Measurements from ENCODE around the gene DACT1.

DACT1 gene

DNA sequence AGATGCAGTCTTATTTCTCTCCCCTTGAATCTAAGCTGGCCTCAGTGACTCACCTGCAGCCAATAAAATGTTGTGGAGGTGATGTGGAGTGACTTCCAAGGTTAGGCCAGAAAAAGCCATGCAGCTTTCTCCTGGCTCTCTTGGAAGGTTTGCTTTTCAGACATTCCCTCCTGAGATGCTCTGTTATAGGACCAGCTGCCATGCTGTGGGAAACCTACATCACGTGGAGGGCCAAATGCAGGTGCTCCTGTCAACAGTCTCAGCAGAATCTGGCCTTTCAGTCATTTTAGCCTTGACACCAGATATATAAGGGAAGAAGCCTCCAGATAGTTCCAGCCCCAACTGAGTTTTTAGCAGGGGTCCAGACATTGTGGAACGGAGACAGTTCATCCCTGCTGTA lies 38.1 kb upstream of the DACT1 start:
- Histone ChIP-seq H3K9me3 (replicated peaks; ENCODE audit: insufficient read depth, low read length) (no peaks in the 10 kb centered on the region), H3K27ac (ENCODE audit: low read length) (no peak overlapping the region), H3K36me3 (replicated peaks; ENCODE audit: insufficient read depth, low read length) (no peaks in the 10 kb centered on the region), H2AFZ (ENCODE audit: low read length) (no peak overlapping the region), H3K27me3 (replicated peaks; ENCODE audit: insufficient read depth, low read length) (no peaks in the 10 kb centered on the region), H3K4me3 (ENCODE audit: low read length) (no peak overlapping the region), H3K79me2 (ENCODE audit: low read length) (no peaks in the 10 kb centered on the region), H3K4me2 (ENCODE audit: low read depth, low read length) (no peak overlapping the region), H3K9ac (ENCODE audit: low read length) (no peak overlapping the region), H4K20me1 (ENCODE audit: insufficient read depth, low read length) (no peaks in the 10 kb centered on the region), H3K4me1 (ENCODE audit: low read length) (no peaks in the 10 kb centered on the region), H3K9me2 (replicated peaks; ENCODE audit: insufficient read depth, low read length) (no peaks in the 10 kb centered on the region), H3F3A (ENCODE audit: insufficient read depth, low read length) (no peaks in the 10 kb centered on the region)
- no peak for DNase-seq
- no peak for TF ChIP-seq EZH2 (optimal IDR thresholded peaks at IDR 0.05; ENCODE audit: low read depth, low read length)

DNA sequence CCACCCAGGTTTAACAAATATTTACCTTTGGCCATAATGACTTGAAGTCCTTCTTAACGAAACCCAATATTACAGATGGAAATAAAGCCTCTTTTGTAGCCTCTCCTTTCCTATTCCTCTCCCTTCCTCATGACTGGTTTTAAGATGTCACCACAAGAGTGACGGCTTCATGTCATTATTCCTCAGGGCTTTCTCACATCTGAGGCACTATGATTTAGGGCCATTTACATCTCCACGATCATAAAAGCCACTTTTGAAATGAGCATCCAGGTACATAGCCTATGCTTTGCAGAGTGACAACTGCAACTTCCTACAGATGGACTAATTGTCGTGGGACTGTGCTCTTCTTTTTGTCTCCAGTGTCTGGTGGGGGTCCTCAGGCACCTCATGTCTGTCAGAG lies 32.3 kb upstream of the DACT1 start:
- H3K27me3 ChIP-seq (replicated peaks; ENCODE audit: insufficient read depth, low read length): no peaks in the 10 kb centered on the region
- no peaks in the 10 kb centered on the region for H3F3A ChIP-seq (ENCODE audit: insufficient read depth, low read length)
- no peak overlapping the region for H3K9ac ChIP-seq (ENCODE audit: low read length)
- no peaks in the 10 kb centered on the region for H3K4me1 ChIP-seq (ENCODE audit: low read length)
- no peaks in the 10 kb centered on the region for H4K20me1 ChIP-seq (ENCODE audit: insufficient read depth, low read length)
- TF ChIP-seq CTCF (IDR thresholded peaks at IDR 0.05; ENCODE audit: low read length): no peak
- no peak for TF ChIP-seq EZH2phosphoT487 (IDR thresholded peaks at IDR 0.05; ENCODE audit: low read length)
- no peak for TF ChIP-seq EZH2 (optimal IDR thresholded peaks at IDR 0.05; ENCODE audit: low read depth, low read length)
- no peak overlapping the region for H2AFZ ChIP-seq (ENCODE audit: low read length)
- no peak for DNase-seq
- H3K4me2 ChIP-seq (ENCODE audit: low read depth, low read length): no peak overlapping the region
- no peak overlapping the region for H3K4me3 ChIP-seq (ENCODE audit: low read length)
- no peak overlapping the region for H3K27ac ChIP-seq (ENCODE audit: low read length)
- H3K9me3 ChIP-seq (replicated peaks; ENCODE audit: insufficient read depth, low read length): no peaks in the 10 kb centered on the region
- no peaks in the 10 kb centered on the region for H3K36me3 ChIP-seq (replicated peaks; ENCODE audit: insufficient read depth, low read length)
- H3K79me2 ChIP-seq (ENCODE audit: low read length): no peaks in the 10 kb centered on the region
- H3K9me2 ChIP-seq (replicated peaks; ENCODE audit: insufficient read depth, low read length): no peaks in the 10 kb centered on the region

DNA sequence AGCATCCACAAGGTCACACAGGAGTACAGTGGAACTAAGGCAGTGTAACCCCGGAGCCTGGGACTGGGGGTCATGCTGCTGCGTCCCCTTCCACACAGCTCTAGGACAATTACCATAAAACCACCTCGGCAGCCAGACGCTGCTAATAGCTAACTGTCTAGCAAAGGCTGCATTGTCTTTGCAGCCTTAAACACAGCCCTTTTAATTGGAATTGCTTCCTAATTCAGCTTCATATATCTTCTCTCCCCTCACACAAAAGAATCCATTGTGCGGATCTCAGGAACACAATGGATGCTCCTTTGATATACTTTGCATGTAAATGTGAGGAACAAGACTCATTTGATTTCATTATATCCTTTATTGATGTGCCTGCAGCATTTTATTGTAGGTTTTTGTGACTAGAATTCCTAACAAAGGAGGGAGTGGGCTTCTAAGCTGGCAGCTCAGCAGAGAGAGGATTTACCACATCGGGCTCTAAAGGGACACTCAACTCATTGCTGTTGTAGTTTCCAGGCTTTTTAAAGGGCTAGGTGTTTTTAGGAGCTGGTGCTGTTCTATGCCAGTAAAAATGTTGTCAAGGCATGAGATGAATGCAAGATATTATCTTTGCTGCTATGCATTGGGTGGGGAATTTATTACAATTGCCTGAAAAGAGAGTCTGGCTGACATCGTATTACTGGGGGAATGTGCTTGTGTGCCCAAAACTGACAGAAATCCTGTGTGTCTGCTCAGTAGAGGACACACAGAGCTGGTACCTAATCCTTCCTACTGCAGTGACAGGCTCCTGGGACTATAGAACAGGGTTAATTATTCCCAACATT lies 30.4 kb upstream of the DACT1 start:
- Histone ChIP-seq H4K20me1 (ENCODE audit: insufficient read depth, low read length) (no peaks in the 10 kb centered on the region), H3K9me2 (replicated peaks; ENCODE audit: insufficient read depth, low read length) (no peaks in the 10 kb centered on the region), H3K79me2 (ENCODE audit: low read length) (no peaks in the 10 kb centered on the region), H3K36me3 (replicated peaks; ENCODE audit: insufficient read depth, low read length) (no peaks in the 10 kb centered on the region), H3K9ac (ENCODE audit: low read length) (no peak overlapping the region), H3K4me3 (ENCODE audit: low read length) (no peak overlapping the region), H3K27me3 (replicated peaks; ENCODE audit: insufficient read depth, low read length) (no peaks in the 10 kb centered on the region), H3K9me3 (replicated peaks; ENCODE audit: insufficient read depth, low read length) (no peaks in the 10 kb centered on the region), H3K27ac (ENCODE audit: low read length) (no peak overlapping the region), H2AFZ (ENCODE audit: low read length) (no peak overlapping the region), H3K4me2 (ENCODE audit: low read depth, low read length) (no peak overlapping the region), H3F3A (ENCODE audit: insufficient read depth, low read length) (no peaks in the 10 kb centered on the region), H3K4me1 (ENCODE audit: low read length) (no peaks in the 10 kb centered on the region)
- no peak for DNase-seq
- TF ChIP-seq CTCF (IDR thresholded peaks at IDR 0.05; ENCODE audit: low read length) (no peak), EZH2phosphoT487 (IDR thresholded peaks at IDR 0.05; ENCODE audit: low read length) (no peak), EZH2 (optimal IDR thresholded peaks at IDR 0.05; ENCODE audit: low read depth, low read length) (no peak)

- Histone ChIP-seq H3K36me3 (replicated peaks; ENCODE audit: insufficient read depth, low read length) (no peaks in the 10 kb centered on the region), H3K4me2 (ENCODE audit: low read depth, low read length) (no peak overlapping the region), H3K9ac (ENCODE audit: low read length) (no peak overlapping the region), H3K4me1 (ENCODE audit: low read length) (no peaks in the 10 kb centered on the region), H3K4me3 (ENCODE audit: low read length) (no peak overlapping the region), H3F3A (ENCODE audit: insufficient read depth, low read length) (no peaks in the 10 kb centered on the region), H3K9me2 (replicated peaks; ENCODE audit: insufficient read depth, low read length) (no peaks in the 10 kb centered on the region), H3K27me3 (replicated peaks; ENCODE audit: insufficient read depth, low read length) (no peaks in the 10 kb centered on the region), H3K27ac (ENCODE audit: low read length) (no peak overlapping the region), H3K9me3 (replicated peaks; ENCODE audit: insufficient read depth, low read length) (no peaks in the 10 kb centered on the region), H2AFZ (ENCODE audit: low read length) (no peak overlapping the region), H3K79me2 (ENCODE audit: low read length) (no peaks in the 10 kb centered on the region), H4K20me1 (ENCODE audit: insufficient read depth, low read length) (no peaks in the 10 kb centered on the region)
- no peak for DNase-seq
- no peak for TF ChIP-seq CTCF (IDR thresholded peaks at IDR 0.05; ENCODE audit: low read length)
- TF ChIP-seq EZH2phosphoT487 (IDR thresholded peaks at IDR 0.05; ENCODE audit: low read length): no peak
- no peak for TF ChIP-seq EZH2 (optimal IDR thresholded peaks at IDR 0.05; ENCODE audit: low read depth, low read length)
These were observed 29.8 kb upstream of the DACT1 start for GRCh38 chr14:58607952-58608317.
